ENCODE measurements around the gene CCDC112.

Gene CCDC112

DNA sequence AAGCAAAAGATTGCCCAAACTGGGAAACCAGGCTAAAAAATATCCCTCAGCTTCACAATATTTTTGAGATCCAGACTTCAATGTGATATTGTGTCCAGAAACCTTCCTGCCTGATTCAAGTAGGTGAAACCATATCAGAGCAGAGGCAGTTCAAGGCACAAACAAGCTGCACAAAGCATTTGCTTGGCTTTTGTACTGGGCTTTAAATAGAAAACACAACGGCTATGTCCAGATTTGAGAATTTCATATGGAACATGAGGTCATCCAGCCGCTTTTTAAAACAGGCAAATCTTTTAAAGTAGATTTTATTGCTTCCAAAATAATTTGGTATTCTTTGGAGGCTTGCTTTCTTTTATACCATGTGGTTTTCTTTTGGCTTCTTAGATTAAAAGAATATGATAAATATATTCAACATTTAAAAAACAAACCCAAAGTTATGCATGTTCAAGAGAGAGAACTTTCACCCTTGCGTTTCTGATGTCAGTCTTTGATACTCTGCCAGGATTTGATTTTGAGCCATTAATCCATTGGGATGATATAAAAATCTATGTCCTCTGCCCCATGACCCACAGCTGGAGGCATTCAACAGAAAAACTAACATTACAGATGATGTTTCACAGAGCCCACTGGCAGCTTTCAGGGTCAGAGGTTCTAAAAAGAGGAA, 29.0 kb upstream of the CCDC112 start:
- TF ChIP-seq, protein P1, sequence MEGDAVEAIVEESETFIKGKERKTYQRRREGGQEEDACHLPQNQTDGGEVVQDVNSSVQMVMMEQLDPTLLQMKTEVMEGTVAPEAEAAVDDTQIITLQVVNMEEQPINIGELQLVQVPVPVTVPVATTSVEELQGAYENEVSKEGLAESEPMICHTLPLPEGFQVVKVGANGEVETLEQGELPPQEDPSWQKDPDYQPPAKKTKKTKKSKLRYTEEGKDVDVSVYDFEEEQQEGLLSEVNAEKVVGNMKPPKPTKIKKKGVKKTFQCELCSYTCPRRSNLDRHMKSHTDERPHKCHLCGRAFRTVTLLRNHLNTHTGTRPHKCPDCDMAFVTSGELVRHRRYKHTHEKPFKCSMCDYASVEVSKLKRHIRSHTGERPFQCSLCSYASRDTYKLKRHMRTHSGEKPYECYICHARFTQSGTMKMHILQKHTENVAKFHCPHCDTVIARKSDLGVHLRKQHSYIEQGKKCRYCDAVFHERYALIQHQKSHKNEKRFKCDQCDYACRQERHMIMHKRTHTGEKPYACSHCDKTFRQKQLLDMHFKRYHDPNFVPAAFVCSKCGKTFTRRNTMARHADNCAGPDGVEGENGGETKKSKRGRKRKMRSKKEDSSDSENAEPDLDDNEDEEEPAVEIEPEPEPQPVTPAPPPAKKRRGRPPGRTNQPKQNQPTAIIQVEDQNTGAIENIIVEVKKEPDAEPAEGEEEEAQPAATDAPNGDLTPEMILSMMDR (IDR thresholded peaks at IDR 0.05; ENCODE audit: insufficient read depth, low read depth, low read length, missing control alignments) = no peak

DNA sequence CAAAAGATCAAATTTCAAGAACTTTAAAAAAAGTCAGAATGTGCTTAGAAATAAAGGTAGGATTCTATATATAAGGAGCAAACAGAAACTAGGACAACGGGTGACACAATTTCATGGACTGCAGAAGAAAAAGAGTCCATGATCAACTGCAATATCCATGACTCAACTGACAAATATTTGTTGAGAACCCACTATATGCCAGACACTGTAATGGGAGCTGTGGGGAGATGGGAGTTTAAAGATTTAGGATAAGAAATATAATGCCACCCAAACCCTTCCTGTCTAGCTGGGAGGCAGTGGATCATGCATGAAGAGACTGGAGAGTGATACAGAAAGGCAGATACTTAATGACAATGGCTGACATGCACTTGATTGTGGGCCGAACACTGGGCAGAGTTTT, 27.6 kb upstream of the CCDC112 start:
- DNase-seq (ENCODE audit: low read depth) = no peak

More for the DNA sequence above, 29.0 kb upstream of the CCDC112 start:
- no peak for DNase-seq (ENCODE audit: low read depth)
- no peak overlapping the region for H3K4me3 ChIP-seq (ENCODE audit: low read depth, low read length)

DNA sequence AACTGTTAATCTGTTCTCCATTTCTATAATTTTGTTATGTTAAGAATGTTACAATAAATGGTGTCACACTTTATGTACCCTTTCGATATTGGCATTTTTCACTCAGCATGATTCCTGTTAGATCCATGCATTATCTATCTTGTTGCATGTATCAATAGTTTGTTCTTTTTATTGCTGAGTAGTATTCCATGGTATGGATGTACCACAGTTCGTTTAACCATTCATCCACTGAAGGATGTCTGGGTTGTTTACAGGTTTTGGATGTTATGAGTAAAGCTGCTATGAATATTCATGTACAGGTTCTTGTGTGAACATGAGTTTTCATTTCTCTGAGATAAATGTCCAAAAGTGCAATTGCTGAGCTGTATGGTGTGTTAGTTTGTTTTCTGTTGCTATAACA, 26.3 kb upstream of the CCDC112 start:
- no peak overlapping the region for H3K4me3 ChIP-seq (ENCODE audit: low read depth, low read length)
- TF ChIP-seq, protein P1 (IDR thresholded peaks at IDR 0.05; ENCODE audit: insufficient read depth, low read depth, low read length, missing control alignments) = no peak
- no peak for DNase-seq (ENCODE audit: low read depth)

More for the DNA sequence above, 27.6 kb upstream of the CCDC112 start:
- no peak overlapping the region for H3K4me3 ChIP-seq (ENCODE audit: low read depth, low read length)
- TF ChIP-seq, protein P1 (IDR thresholded peaks at IDR 0.05; ENCODE audit: insufficient read depth, low read depth, low read length, missing control alignments) = no peak

DNA sequence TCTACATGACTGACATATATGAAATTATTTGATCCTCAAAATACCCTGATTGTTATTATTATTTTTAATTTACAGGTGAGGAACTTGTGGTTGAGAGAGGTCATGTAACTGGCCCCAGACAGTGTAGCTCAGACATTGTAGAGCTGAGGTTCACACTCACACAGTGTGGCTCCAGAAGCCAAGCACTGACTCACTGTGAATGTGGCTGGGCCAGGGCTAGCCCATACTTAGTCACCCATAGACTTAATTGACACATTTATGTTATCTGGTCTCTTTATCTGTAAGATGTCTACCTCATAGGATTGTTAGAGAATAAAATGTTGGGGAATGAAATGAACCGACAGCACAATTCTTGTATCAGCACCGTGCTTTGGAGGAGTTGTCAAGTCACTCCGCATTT, 24.9 kb upstream of the CCDC112 start:
- no peak for DNase-seq (ENCODE audit: low read depth)

DNA sequence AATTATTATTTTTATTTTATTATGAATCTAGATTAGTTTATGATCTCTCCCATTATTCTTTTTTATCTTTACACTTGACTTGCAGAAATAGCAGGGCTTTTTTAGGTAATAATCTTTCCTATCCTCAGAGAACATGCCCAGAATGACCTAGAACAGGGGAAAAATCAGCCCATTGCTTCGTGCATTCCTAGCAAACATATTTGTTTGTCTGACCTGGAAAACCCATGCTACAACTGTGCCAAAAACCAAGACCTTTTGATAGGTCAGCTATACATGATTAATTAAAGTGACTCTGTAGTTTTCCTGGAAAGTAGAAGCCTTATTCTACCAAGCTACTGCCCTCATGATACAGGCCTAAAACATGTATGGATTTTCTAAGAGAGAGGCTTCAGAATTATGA, 24.1 kb upstream of the CCDC112 start:
- no peak for DNase-seq (ENCODE audit: low read depth)
- no peak overlapping the region for H3K4me3 ChIP-seq (ENCODE audit: low read depth, low read length)
- TF ChIP-seq, protein P1 (IDR thresholded peaks at IDR 0.05; ENCODE audit: insufficient read depth, low read depth, low read length, missing control alignments) = no peak

More for the DNA sequence above, 24.9 kb upstream of the CCDC112 start:
- no peak overlapping the region for H3K4me3 ChIP-seq (ENCODE audit: low read depth, low read length)
- TF ChIP-seq, protein P1 (IDR thresholded peaks at IDR 0.05; ENCODE audit: insufficient read depth, low read depth, low read length, missing control alignments) = no peak

DNA sequence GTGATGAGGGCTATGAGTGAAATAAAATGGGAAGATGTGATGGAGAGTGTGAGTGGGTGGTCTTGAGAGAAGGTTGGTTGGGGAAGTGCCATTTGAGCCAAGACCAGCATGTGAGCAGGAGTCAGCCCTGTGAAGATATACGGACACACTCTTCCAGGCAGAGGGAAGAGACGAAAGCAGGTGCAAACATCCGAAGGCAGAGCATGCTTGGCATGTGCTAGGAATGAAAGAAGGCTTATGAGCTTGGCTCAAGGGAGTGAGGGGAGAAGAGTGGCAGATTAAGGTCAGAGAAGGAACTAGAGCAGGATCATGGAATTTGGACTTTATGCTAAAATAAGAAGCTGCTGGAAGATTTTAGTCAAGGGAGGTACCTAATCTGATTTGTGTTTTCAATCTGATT, 23.6 kb upstream of the CCDC112 start:
- TF ChIP-seq, protein P1 (IDR thresholded peaks at IDR 0.05; ENCODE audit: insufficient read depth, low read depth, low read length, missing control alignments) = no peak

DNA sequence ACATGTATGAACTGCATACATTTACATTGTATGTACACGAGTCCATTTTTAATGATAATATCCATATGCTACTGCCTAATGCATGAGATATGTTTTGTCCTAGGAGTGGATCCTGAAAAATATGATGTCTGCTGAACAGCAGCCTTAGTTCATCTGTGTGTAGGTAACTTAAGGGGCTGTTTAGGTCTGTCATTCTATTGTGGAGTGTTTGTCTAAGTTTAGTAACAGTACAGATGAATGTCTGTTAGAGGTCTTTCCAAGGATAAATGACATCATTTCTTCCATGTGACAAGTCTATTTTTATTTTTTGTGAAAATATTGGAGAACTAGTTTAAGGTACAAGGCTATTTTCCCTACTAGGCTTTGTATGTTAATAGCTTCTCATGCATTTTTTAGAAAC, 22.6 kb upstream of the CCDC112 start:
- no peak for DNase-seq (ENCODE audit: low read depth)
- TF ChIP-seq, protein P1 (IDR thresholded peaks at IDR 0.05; ENCODE audit: insufficient read depth, low read depth, low read length, missing control alignments) = no peak
- no peak overlapping the region for H3K4me3 ChIP-seq (ENCODE audit: low read depth, low read length)

More for the DNA sequence above, 23.6 kb upstream of the CCDC112 start:
- no peak overlapping the region for H3K4me3 ChIP-seq (ENCODE audit: low read depth, low read length)
- no peak for DNase-seq (ENCODE audit: low read depth)

Measured in GM12865 (cell line).